GM19328 (cell line): ENCODE results near the gene REV3L.
"Not testable (repeated sequence)": the region's sequence is repeated elsewhere in the genome, so short reads cannot be mapped to it uniquely, and the experiment has no call there.

Experiments
- ATAC-seq: cut with Tn5 transposase; IDR thresholded peaks from one replicate; pipeline ENCODE4 v1.9.1; 2021; ENCODE audit warnings: mild to moderate bottlenecking, moderate library complexity; ENCODE audit not compliant: unreplicated experiment

The REV3L gene

DNA sequence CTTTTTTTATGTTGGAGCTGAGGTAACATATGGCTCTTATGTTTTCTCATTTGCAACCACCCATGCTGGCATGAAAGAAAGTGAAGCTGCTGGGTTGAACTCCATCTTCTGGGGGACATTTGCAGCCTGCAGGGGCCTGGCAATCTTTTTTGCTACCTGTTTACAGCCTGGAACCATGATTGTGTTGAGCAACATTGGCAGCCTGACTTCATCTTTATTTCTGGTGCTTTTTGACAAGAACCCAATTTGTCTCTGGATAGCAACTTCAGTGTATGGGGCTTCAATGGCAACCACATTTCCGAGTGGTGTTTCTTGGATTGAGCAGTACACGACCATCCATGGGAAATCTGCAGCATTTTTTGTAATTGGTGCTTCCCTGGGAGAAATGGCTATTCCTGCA, 216.7 kb downstream of the REV3L start:
- ATAC-seq, result no peak

DNA sequence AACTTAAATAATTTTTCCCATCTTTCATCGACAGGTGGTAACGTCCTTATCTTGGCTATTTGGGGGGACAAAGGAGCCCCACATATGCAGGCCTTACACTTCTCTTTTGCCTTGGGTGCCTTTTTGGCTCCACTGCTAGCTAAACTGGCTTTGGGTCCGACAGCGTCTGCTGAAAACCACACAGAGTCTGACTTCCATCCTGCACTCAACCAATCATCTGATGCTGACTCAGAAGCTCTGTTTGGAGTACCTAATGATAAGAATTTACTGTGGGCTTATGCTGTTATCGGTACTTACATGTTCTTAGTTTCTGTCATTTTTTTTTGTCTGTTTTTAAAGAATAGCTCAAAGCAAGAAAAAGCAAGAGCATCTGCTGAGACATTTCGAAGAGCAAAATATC, 217.2 kb downstream of the REV3L start:
- no peak for ATAC-seq

DNA sequence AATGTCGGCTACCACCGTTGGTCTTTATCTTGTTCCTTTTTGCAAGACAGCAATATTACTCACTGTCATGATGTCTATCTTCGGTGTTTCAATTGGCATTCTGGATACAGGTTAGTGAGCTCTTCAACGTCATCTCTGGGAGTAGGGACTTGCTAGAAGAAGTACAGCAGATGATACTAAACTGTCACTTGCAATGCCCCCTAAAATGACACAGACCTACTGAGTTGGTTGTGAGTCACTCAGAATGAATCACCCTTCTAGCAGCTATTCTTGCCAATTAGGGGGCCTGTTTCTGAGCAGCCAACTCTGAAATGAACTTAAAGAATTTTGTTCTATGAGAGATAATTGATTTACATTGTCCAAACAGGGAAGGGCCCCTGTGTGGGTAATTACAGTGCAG, 219.2 kb downstream of the REV3L start:
- no peak for ATAC-seq

DNA sequence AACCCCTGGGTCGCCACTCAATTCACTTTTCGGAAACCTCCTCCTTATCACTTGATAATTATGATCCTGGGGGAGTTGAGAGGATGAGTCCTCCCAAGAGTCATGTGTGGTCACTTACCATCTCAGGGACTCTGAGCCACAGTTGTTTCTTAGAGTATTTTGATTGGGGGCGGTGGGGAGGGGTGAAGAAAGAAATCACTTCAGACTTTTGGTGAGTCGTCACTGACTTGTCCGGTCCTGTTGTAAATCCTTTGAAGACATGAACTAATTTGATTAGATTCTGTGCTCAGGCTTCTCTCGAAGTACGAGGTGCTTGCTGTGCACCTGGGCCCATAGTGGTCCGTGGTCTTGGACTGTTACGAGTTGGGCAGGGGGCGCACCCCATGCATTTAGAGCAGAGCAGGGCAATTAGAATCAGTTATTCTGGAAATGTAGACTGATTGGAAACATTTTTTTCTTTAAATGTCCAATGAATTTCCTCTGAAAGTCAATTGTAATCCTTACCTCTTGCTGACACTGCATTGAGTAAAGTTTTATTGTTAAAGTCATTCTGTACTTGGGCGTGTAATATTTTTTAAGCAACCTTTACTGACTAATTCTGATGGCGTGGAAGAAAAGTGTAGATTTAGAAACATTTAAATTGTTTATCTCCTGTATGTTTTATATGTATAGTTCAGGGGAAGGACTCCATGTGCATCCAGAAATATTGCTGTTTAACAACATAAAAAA, 222.3 kb downstream of the REV3L start:
- no peak for ATAC-seq

DNA sequence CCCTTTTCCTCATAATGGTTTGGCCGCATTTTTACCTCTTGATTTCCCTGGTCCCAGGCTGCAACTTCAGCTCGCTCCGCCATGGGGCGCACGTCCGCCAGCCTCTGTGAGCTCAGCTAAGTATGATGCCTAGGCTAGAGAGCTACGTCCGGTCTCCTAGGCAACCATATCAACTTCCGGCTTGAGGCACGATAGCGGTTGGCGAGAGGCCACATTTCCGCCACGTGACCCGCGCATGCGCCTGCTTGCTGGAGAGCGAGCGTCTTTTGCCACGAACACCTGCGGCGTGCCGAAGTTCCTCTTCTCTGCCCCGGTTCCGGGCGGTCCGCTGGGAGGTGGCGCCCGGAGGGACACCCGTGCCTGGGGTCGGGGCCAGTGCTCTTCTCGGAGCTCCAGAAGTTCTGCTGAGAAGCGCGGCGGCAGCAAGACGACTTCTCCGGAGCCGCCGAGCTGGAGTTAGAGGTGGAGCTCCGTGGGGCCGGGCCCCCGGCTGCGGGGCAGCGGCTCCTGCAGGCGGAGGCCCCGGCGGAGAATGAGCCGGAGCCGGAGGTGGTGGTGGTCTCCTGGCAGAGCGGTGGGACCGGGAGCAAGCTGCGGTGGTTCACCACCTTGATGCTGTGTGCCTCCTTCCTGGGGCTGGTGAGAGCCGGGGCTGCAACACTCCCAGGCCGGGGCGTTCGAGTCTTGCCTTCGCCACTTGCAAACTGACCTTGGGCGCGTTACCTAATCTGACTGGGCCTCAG, 223.8 kb downstream of the REV3L start:
- peak; percentile 98 for ATAC-seq

DNA sequence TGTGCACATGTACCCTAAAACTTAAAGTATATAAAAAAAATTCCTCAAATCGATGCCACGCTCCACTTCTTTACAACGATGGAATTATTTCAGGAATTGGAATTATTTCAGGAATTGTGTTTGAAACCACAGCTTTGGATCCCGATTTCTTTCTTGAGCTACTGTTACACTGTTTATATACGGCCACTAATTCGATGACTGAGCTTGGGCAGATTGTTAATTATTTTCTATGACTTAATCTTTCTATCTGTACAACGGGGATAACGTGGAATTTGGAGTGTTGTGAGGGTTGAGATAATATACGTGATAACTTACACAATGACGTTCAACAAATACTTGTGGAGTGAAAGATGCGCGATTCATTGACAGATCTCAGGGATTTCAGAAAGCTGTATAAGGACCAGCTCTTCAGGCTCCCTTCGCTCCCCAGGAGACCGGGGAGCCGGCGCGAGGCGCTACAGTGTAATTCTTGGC, 224.4 kb downstream of the REV3L start:
- ATAC-seq, result no peak

DNA sequence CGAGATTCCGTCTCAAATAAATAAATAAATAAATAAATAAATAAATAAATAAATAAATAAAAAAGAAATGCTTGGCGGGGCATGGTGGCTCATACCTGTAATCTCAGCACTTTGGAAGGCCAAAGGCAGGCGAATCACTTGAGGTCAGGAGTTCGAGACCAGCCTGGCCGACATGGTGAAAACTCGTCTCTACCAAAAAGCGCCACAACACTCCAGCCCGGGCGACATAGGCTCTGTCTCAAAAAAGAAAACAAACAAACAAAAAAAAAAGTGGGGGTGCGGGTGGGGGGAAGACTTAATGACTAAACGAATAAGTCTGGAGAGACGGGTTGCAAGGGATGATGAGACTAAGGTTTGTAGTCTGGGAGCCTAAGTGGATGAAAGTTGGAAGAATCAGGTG, 225.0 kb downstream of the REV3L start:
- no peak for ATAC-seq

DNA sequence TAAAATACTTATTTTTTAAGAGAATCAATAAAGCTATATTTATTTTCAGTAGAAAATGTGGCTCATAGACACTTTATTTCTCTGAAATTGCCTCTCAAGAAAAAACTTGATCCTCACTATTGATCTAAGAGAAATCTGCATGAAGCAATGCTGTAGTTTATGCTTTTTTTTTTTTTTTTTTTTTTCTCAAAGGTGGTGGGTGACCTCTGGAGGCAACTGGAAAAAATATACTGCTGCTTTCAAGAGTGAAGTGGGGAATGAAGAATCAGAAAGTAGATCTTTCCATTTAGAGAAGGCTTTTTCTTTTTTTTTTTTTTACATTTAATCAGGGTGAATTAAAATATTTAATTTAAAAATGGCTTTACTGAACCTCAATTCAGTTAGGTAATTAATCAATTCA, 226.4 kb downstream of the REV3L start:
- no peak for ATAC-seq

DNA sequence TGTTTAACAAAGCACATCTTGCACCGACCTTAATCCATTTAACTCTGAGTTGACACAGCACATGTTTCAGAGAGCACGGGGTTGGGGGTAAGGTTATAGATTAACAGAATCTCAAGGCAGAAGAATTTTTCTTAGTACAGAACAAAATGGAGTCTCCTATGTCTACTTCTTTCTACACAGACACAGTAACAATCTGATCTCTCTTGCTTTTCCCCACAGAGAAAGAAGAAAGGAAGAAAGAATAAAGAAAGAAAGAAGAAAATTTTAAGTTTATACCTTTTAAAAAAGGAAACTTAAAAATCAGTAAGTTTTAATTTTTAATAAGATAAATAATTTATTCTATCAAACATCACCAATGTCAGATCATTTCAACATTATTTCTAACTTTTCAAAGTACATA, 227.2 kb downstream of the REV3L start:
- not testable (repeated sequence) for ATAC-seq

DNA sequence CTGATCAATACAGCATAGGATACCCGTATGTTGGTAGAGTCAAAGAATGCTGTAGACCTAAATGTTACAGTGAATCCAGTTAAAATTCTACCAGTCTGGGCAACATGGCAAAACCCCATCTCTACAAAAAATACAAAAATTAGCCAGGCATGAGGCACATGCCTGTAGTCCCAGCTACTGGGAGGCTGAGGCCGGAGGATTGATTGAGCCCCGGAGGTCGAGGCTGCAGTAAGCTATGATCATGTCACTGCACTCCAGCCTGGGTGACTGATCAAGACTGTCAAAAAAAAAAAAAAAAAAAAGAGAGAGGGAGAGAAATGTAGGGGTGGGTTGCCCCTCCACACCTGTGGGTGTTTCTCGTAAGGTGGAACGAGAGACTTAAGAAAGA, 228.2 kb downstream of the REV3L start:
- ATAC-seq, result no peak

DNA sequence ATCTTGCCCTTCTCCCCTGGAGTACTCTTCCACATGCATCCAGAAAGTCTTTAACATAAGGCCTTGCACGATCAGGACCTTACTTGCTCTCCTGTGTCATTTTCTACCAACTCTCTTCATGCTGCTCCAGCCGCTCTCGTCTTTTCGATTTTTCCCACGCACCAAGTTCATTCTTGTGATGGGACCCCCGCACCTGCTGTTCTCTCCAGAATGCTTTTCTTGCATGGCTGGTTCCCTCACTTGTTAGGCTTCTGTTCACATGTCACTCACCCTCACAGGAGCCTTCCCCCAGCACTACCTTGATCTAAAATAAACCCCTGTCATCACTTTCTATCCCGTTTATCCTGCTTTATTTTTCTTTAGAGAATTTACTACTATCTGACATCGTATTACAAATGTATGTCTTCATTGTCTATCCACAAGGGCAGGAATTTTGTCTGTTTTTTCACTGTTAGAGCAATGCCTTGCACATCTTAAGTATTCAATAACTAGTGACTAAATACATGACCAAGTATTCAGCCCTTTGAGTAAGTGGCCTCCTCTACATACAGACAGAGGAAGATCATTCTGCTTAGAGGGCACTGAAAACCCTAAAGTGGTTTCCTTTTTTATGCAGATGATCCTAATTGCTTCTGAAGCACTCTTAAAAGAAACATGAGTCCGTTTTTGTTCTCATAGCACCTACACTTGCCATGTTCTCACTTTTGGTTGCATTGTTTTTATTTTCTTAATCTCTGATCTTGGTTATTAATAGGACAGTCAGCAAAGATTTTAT, 228.8 kb downstream of the REV3L start:
- ATAC-seq, result no peak

DNA sequence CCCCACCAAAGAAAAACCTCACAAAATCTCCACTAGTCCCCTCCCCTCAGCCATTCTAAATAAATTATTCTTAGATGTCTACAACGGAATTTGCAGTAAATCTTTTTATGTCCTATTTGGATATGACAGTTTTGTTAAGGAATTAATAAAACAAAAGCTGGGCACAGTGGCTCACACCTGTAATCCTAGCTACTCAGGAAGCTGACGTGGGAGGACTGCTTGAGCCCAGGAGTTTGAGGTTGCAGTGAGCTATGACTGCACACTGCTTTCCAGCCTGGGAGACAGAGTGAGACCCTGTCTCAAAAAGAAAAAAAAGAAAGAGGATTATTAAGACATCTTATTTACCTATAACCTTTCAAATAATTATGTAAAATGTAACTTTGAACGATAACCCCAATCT, 230.3 kb downstream of the REV3L start:
- no peak for ATAC-seq

DNA sequence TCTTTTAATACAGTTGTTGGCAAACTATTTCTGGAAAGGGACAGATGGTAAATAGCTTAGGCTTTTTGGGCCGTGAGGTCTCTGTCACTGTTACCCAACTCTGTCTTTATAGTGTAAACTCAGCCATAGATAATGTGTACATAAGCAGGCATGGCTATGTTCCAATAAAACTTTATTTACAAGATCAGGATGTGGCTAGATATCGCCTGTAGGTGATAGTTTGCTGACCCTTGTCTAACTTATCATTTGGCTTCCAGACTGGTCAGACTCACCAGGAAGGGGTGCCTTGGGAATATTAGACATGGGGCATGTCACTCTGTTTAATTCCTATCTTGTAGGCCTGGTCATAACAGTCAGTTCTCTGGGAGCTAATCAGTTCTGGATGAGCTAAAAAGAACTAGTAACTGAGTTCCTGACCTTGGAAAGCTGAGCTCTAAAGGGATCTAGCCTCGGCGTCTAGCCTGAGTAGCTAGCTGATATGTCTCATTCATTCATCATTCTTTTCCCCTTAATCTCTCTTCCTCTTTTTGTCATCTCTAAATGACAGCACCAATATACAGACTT, 232.1 kb downstream of the REV3L start:
- no peak for ATAC-seq
